Left cardiac atrium (tissue), 4 donors: ENCODE measurements around the gene CCSER1. TPM values are rescaled to one million over a fixed set of nuclear protein-coding genes. Genes with fewer than 3 reads are reported as not detected.
"Not testable (repeated sequence)": the region's sequence is repeated elsewhere in the genome, so short reads cannot be mapped to it uniquely, and the experiment has no call there.

Source experiments
- ATAC-seq, 2 donors: fragments of 200-7000 bp; cut with Tn5 transposase; one replicate each; pipeline ENCODE4 v1.9.1; 2020; ENCODE audit warnings: mild to moderate bottlenecking in 2 of 2, moderate library complexity in 2 of 2
- DNase-seq: peaks from one replicate; pipeline ENCODE4 v3.0.0-alpha.2; 2020
- intact Hi-C, 2 donors: fragments of 100-400 bp; cut with DNase I; formaldehyde crosslinking; loops; one replicate each; pipeline versions ENCODE4 v1.14.1 to v1.15.1; 2022 to 2023
- total RNA-seq, 2 donors: library from RNA; stranded (reverse); fragmentation: NEBNext Ultra II Directional; extraction: Animal tissue kit (Norgen Biotek cat#: 25700); gene quantifications; one replicate each; pipeline ENCODE4 v1.2.1, GENCODE V29; 2021
- donor health status: DM: no; HTN: yes; CAD: no.
- donor health status: DM: no; HTN: yes; CAD: no; lungs with severe emphysema.
- donor health status: DM: yes; HTN: yes; CAD: no.
- donor health status: Dilated cardiomyopathy.

The CCSER1 gene
- total RNA-seq, 2 donors from 2014 or later = 9.6 to 12.3 TPM

DNA sequence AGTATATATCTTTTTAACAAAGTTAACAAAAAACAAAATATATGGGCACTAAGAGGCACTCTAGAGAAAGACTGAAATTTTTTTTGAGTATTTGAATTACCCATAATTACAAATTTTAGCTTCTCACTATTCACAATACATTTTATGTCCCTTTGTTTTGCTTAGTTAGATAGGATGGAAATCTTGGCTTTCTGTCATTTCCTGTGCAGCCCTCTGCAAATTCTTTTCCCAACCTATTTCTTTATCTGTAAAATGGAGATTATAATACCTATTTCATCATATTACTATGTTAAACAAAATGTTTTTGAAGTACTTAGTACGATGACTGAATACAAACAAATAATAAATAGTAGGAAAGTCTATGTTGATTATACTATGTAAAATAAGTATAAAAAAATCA, 710.0 kb downstream of the CCSER1 start:
- ATAC-seq (no peak), DNase-seq (no peak)
- intact Hi-C loops = no loop called here

DNA sequence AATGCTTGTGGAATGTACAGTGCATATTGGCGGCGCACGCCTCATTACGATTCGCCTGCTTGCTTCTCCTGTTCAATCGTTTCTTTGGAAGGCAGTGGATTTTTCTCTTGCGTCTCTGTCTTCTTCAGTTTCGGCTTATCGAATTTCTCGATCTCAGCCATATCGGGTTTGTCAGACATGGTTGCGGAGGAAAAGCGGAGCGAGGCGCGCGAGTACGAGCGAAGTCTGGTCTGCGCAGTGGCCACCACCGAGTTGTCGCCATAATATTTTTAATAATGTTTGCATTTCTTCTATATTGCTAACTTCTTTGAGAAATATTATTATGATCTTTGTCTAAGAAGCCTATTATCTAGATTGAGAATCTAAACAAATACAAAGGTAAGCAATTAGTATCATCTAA, 711.7 kb downstream of the CCSER1 start:
- intact Hi-C loops, ATAC-seq, DNase-seq: not testable (repeated sequence)

DNA sequence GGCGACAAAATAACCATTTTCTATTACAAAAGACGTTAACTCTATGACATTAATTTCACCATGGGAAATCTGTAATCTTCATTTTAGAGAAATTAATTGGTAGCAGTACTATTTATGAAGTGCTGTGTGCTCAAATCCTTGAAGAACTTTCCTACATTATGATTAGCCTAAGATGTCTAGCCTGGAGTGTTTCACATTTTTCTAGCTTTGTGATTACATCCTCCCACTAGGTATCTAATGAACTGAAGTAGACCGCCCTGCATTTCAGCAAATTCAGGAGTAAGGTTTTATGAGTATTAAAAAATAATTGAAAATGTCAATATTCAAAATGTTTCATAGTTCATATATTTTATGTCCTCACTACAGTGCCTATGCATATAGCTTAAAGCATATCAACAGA, 713.1 kb downstream of the CCSER1 start:
- DNase-seq (no peak), ATAC-seq (no peak)
- intact Hi-C loops = no loop called here

GRCh38 chr4:90840828-90841227, 713.6 kb downstream of the CCSER1 start:
- intact Hi-C loops = no loop called here
- DNase-seq (no peak), ATAC-seq (no peak)

DNA sequence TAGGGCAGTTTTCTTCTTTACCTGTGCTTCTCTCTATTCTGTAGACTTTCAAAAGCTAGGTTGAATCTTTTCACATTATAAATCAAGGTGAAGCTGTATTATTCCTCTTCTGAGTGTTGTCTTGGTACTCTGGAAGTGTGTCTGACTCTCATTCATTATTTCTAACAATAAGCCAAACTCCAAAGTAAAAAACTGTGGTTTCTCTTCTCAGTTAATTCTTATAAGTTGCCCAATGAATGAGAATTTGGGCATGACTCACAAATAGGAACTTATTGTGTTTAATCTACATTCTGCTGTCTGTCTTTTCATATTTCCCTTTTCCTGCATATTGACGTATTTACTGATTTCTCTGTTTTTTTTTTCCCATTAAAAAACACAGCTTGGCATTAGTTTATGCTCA, 714.5 kb downstream of the CCSER1 start:
- intact Hi-C loops = no loop called here
- ATAC-seq (no peak), DNase-seq (no peak)

GRCh38 chr4:90842960-90843359, 715.8 kb downstream of the CCSER1 start:
- DNase-seq = no peak
- intact Hi-C loops = no loop called here
- ATAC-seq = no peak

DNA sequence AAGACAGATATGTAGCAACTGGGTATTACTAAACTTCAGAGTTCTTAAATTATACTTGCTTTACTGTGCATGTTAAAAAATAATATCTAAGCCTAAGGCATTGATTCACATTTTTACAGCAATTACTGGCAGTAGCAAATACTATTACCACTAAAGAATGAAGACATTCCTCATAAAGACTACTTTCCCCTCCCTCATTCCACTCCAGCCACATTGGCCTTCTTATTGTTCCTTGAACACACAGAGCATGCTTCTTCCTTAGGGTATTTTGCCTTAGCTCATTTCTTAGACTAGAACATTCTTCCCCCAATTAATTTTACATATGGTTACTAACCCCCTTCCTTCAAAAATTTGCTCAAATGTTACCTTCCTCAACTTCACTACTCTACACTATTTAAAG, 717.0 kb downstream of the CCSER1 start:
- ATAC-seq (no peak), DNase-seq (no peak)
- intact Hi-C loops = no loop called here

DNA sequence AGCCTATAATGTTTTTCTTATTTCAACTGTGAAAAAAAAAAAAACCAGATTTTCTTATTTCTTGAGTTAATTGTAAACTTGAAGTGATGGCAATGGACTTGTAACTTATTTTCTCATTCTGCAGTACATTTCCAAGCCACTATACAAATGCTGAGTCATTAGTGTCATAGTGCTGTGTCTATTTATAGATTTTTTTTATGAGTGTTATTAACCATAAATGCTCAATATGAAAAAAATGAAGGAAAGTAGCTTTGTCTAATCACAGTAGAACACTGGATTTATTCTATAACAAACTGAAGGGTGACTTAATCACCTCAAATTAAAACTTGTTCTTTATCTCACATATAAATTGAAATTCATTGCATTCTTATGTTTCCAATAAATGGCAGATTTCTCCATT, 718.6 kb downstream of the CCSER1 start:
- intact Hi-C loops = no loop called here
- ATAC-seq = no peak
- DNase-seq = no peak

- intact Hi-C loops = no loop called here
- no peak for ATAC-seq
- DNase-seq = no peak
Measured at GRCh38 chr4:90852237-90852636, 725.0 kb downstream of the CCSER1 start.

GRCh38 chr4:90855111-90855510, 727.9 kb downstream of the CCSER1 start:
- no peak for DNase-seq
- ATAC-seq = no peak
- intact Hi-C loops = no loop called here

GRCh38 chr4:90857081-90857820, 730.1 kb downstream of the CCSER1 start:
- no peak for ATAC-seq
- intact Hi-C loops = no loop called here
- DNase-seq = no peak

- intact Hi-C loops = no loop called here
- ATAC-seq (no peak), DNase-seq (no peak)
Measured at GRCh38 chr4:90875791-90876190, 748.6 kb downstream of the CCSER1 start.

DNA sequence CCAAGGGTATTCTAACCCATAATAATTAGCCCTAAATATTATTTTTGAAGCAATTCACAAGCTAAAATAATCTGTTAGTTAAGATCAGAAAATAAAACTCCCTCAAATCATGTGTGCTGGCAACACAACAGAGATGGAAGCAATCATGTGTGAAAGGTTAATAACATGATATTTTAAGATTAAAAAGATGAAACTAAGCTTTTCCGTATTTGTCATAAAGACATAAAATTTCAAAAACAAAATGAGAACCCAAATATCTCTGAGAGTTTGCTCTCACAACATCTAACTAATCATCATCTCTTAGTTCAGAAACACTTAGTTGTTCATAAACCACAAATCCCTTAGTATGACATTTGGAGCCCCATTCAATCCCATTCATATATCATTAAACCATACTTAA, 749.1 kb downstream of the CCSER1 start:
- no peak for DNase-seq
- intact Hi-C loops = no loop called here
- ATAC-seq = no peak

DNA sequence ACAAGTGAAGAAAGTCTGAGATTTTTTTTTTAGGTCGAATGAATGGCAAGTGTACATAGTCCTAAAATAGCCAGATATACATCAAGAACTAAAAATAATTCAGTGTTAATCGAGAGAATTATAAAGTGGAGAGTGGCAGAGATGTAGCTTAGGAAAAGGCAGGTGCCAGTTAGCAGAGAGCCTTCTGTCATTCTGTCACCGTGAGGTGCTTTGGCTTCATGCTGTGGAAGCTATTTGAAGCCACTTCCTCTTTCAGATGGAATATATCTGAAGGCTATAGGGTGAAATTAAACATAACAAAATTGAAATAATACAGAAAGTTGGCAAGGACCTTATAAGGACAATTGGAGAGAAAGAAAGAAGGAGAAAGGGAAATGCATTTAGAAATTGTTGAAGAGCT, 756.3 kb downstream of the CCSER1 start:
- no peak for ATAC-seq
- no peak for DNase-seq
- intact Hi-C loops = no loop called here

DNA sequence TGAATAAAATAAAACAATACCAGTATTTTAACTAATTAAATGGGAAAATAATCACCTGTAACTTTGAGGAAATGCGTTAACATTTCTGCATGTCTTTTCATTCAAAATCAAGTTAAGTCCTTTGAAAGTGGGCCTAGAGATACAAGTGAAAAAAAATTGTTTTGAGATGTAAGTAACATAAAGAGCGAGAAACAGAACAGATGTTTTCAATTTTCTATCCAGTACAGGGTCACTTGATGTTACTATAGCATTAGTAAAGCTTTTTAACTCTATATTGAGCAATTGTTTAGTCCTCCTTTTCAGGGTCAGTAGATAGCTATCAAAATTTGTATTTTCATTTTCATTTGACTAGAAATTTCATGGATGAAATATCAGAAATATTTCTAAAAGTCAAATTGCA, 761.4 kb downstream of the CCSER1 start:
- DNase-seq (no peak), ATAC-seq (no peak)
- intact Hi-C loops = no loop called here

DNA sequence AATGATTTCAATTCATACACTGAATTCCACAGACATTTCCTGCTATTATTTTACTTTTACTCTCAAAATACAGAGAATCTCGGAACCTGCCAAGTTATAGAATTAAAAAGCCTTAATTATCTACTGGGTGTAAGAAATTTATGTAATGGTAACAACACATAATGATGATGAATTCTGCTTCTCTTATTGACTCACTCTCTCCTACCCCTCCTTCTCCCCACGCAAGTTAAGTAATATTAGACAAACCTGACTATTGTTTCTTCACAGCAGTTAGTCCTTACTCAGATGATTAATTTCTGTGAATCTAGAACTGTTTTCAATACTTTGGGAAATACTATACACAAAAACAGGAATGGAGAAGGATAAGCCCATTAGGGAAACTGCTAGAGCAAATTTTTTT, 762.0 kb downstream of the CCSER1 start:
- ATAC-seq (no peak), DNase-seq (no peak)
- intact Hi-C loops = no loop called here

DNA sequence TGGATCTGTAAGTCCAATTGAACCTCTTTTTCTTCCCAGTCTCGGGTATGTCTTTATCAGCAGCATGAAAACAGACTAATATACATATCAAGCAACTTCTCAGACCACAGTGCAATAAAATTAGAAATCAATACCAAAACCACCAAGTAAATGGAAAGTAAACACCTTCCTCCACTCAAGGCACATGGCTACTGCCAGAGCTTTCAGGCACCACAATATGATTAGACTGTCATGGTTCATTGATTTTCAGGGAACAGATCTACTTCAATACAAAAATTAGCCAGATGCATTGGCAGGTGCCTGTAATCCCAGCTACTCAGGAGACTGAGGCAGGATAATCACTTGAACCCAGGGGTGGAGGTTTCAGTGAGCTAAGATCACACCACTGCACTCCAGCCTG, 776.2 kb downstream of the CCSER1 start:
- DNase-seq, intact Hi-C loops, ATAC-seq: not testable (repeated sequence)

- intact Hi-C loops = no loop called here
- DNase-seq (no peak), ATAC-seq (no peak)
Measured at GRCh38 chr4:90904021-90904420, 776.8 kb downstream of the CCSER1 start.

GRCh38 chr4:90906239-90906638, 779.0 kb downstream of the CCSER1 start:
- intact Hi-C loops = no loop called here
- DNase-seq (no peak), ATAC-seq (no peak)

- ATAC-seq, DNase-seq, intact Hi-C loops: not testable (repeated sequence)
Measured at GRCh38 chr4:90911724-90912434, 784.7 kb downstream of the CCSER1 start.

DNA sequence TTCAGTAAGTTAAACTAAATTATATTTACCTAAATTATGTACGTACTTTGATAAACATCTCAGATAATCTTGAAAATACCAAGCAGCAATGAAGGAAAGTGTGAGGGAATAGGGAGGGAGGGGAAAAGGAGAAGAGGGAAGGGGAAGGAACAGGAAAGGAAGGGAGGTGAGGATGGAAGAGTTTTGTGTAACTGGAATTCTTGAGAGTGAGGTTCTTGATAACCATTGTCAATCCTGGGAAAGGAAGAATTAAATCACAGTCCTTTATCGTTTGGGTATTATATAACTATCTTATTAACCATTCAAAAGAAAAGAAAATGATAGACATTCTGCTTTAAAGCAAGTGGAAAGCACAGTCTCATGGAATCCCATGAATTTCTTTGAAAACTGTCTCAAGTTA, 795.0 kb downstream of the CCSER1 start:
- no peak for ATAC-seq
- intact Hi-C loops = no loop called here
- no peak for DNase-seq
